H9 (cell line): ENCODE results near the gene RLN1. TPM values are rescaled to one million over a fixed set of nuclear protein-coding genes. Genes with fewer than 3 reads are reported as not detected.
A peak's percentile ranks its signal among the peaks of the same experiment; 100 is the strongest.
"Not testable (repeated sequence)": the region's sequence is repeated elsewhere in the genome, so short reads cannot be mapped to it uniquely, and the experiment has no call there.

Experiments
- DNase-seq: peaks from one replicate; pipeline ENCODE4 v3.0.0-alpha.2; 2017
- H2AFZ ChIP-seq: one replicate; pipeline ENCODE4 v1.6.1; 2013; ENCODE audit warnings: mild to moderate bottlenecking, low read length, control low read depth, moderate library complexity
- H2AK5ac ChIP-seq: 2 replicates; pipeline ENCODE4 v1.6.1; 2013; ENCODE audit warnings: low read length, control low read depth, mixed read lengths; ENCODE audit not compliant: insufficient read length
- H2BK120ac ChIP-seq: one replicate; pipeline ENCODE4 v1.6.1; 2013; ENCODE audit warnings: low read depth, mild to moderate bottlenecking, low read length, control low read depth, inconsistent platforms; ENCODE audit not compliant: poor library complexity, severe bottlenecking
- H2BK12ac ChIP-seq: 2 replicates; pipeline ENCODE4 v1.6.1; 2013; ENCODE audit warnings: low read length, control low read depth, mixed read lengths, low read depth; ENCODE audit not compliant: insufficient read length
- H2BK15ac ChIP-seq: 2 replicates; pipeline ENCODE4 v1.6.1; 2013; ENCODE audit warnings: low read depth, low read length, control low read depth
- H2BK20ac ChIP-seq: one replicate; pipeline ENCODE4 v1.6.1; 2013; ENCODE audit warnings: low read depth, mild to moderate bottlenecking, low read length, control low read depth, inconsistent platforms; ENCODE audit not compliant: poor library complexity, severe bottlenecking
- H2BK5ac ChIP-seq: 2 replicates; pipeline ENCODE4 v1.6.1; 2013; ENCODE audit warnings: low read length, control low read depth, mixed read lengths; ENCODE audit not compliant: insufficient read length
- H3K14ac ChIP-seq: 2 replicates; pipeline ENCODE4 v1.6.1; 2013; ENCODE audit warnings: low read length, control low read depth; ENCODE audit not compliant: insufficient read depth
- H3K18ac ChIP-seq: 2 replicates; pipeline ENCODE4 v1.6.1; 2013; ENCODE audit warnings: low read depth, mild to moderate bottlenecking, mixed read lengths, low read length, control low read depth; ENCODE audit not compliant: insufficient read length
- H3K23ac ChIP-seq: 2 replicates; pipeline ENCODE4 v1.6.1; 2013; ENCODE audit warnings: low read length, control low read depth, mixed read lengths, low read depth; ENCODE audit not compliant: insufficient read length
- H3K23me2 ChIP-seq: 2 replicates; pipeline ENCODE4 v1.6.1; 2013; ENCODE audit warnings: low read depth, mild to moderate bottlenecking, mixed read lengths, low read length, control low read depth; ENCODE audit not compliant: insufficient read length, poor library complexity, severe bottlenecking
- H3K27ac ChIP-seq: 2 replicates; pipeline ENCODE4 v1.5.1; 2013; ENCODE audit warnings: low read length, control low read depth, mixed read lengths, low read depth; ENCODE audit not compliant: insufficient read length
- H3K27me3 ChIP-seq: 2 replicates; pipeline ENCODE4 v1.6.1; 2013; ENCODE audit warnings: low read length, control low read depth, inconsistent platforms; ENCODE audit not compliant: insufficient read depth
- H3K4ac ChIP-seq: 2 replicates; pipeline ENCODE4 v1.6.1; 2013; ENCODE audit warnings: low read depth, mild to moderate bottlenecking, control low read depth, inconsistent platforms, low read length, moderate library complexity
- H3K4me1 ChIP-seq: 2 replicates; pipeline ENCODE4 v1.6.1; 2013; ENCODE audit warnings: low read length, control low read depth, inconsistent platforms; ENCODE audit not compliant: insufficient read depth
- H3K4me2 ChIP-seq: 2 replicates; pipeline ENCODE4 v1.6.1; 2013; ENCODE audit warnings: low read length, control low read depth, mixed read lengths; ENCODE audit not compliant: insufficient read length, insufficient read depth
- H3K56ac ChIP-seq: 2 replicates; pipeline ENCODE4 v1.6.1; 2013; ENCODE audit warnings: low read depth, mild to moderate bottlenecking, mixed read lengths, low read length, control low read depth; ENCODE audit not compliant: insufficient read length
- H3K79me1 ChIP-seq: 2 replicates; pipeline ENCODE4 v1.6.1; 2013; ENCODE audit warnings: low read depth, mild to moderate bottlenecking, moderate library complexity, low read length, control low read depth, inconsistent platforms; ENCODE audit not compliant: insufficient read depth, poor library complexity, severe bottlenecking
- H3K79me2 ChIP-seq: 2 replicates; pipeline ENCODE4 v1.6.1; 2013; ENCODE audit warnings: low read length, control low read depth, inconsistent platforms; ENCODE audit not compliant: insufficient read depth
- H3K9ac ChIP-seq: 2 replicates; pipeline ENCODE4 v1.6.1; 2013; ENCODE audit warnings: low read length, control low read depth, mixed read lengths; ENCODE audit not compliant: insufficient read length; ENCODE audit errors: extremely low read depth
- H3K9me3 ChIP-seq: one replicate; pipeline ENCODE4 v1.6.1; 2013; ENCODE audit warnings: low read depth, low read length, inconsistent platforms; ENCODE audit not compliant: control insufficient read depth
- H3T11ph ChIP-seq: one replicate; pipeline ENCODE4 v1.6.1; 2013; ENCODE audit warnings: mild to moderate bottlenecking, low read length, control low read depth, inconsistent platforms
- H4K20me1 ChIP-seq: one replicate; pipeline ENCODE4 v1.6.1; 2013; ENCODE audit not compliant: control insufficient read depth, insufficient read length, insufficient read depth
- H4K5ac ChIP-seq: 2 replicates; pipeline ENCODE4 v1.6.1; 2013; ENCODE audit warnings: low read depth, mild to moderate bottlenecking, mixed read lengths, low read length, control low read depth; ENCODE audit not compliant: insufficient read length
- H4K8ac ChIP-seq: replicated peaks from 2 replicates; pipeline ENCODE4 v1.6.1; 2013; ENCODE audit warnings: low read length, control low read depth, mixed read lengths, low read depth; ENCODE audit not compliant: insufficient read length
- H4K91ac ChIP-seq: 2 replicates; pipeline ENCODE4 v1.6.1; 2013; ENCODE audit warnings: low read depth, mild to moderate bottlenecking, moderate library complexity, mixed read lengths, low read length, control low read depth; ENCODE audit not compliant: insufficient read length
- H3K27ac Mint-ChIP-seq, 3 experiments: 2 replicates in 2 of 3; 3 replicates in 1 of 3; pipeline ENCODE4 v1.8.0; 2020 to 2021; ENCODE audit warnings: mixed read lengths in 3 of 3, mild to moderate bottlenecking in 1 of 3, moderate library complexity in 1 of 3
- H3K27me3 Mint-ChIP-seq: 2 replicates; pipeline ENCODE4 v1.8.0; 2021; ENCODE audit warnings: low read depth, mild to moderate bottlenecking, moderate library complexity, mixed read lengths
- H3K36me3 Mint-ChIP-seq, 3 experiments: 2 replicates in 2 of 3; 3 replicates in 1 of 3; pipeline ENCODE4 v1.8.0; 2020 to 2021; ENCODE audit warnings: low read depth in 3 of 3, mixed read lengths in 3 of 3; ENCODE audit not compliant: insufficient read depth in 1 of 3
- H3K4me1 Mint-ChIP-seq, 2 experiments: 2 replicates each; pipeline ENCODE4 v1.8.0; 2020; ENCODE audit warnings: mixed read lengths in 2 of 2
- H3K4me3 Mint-ChIP-seq, 2 experiments: 2 replicates in 1 of 2; 3 replicates in 1 of 2; pipeline ENCODE4 v1.8.0; 2020 to 2021; ENCODE audit warnings: mild to moderate bottlenecking in 2 of 2, mixed read lengths in 2 of 2, moderate library complexity in 1 of 2
- H3K9me3 Mint-ChIP-seq, 2 experiments: 2 replicates in 1 of 2; 3 replicates in 1 of 2; pipeline ENCODE4 v1.8.0; 2020; ENCODE audit warnings: mild to moderate bottlenecking in 2 of 2, mixed read lengths in 2 of 2, moderate library complexity in 1 of 2
- WGBS: extraction: QIAGEN DNeasy Blood & Tissue Kit; methylation state at CpG from one replicate; pipeline ENCODE4 v1.1.7; 2013; ENCODE audit warnings: missing lambda C conversion rate, low lambda C conversion rate, mixed read lengths; ENCODE audit not compliant: insufficient read length; ENCODE audit errors: extremely low coverage; 5-methylcytosine and 5-hydroxymethylcytosine counted together
- total RNA-seq: library from RNA; stranded (reverse); gene quantifications from 2 replicates; pipeline ENCODE4 v1.2.1, GENCODE V29; 2021
- TF ChIP-seq, protein P1 (sequence below): fragments of 200-600 bp; sonication (generic); conservative IDR thresholded peaks from 3 replicates; pipeline ENCODE4 v1.8.0; 2021; ENCODE audit warnings: antibody characterized with exemption, mild to moderate bottlenecking

The RLN1 gene
- total RNA-seq, 1 experiment from 2014 or later = 0.52 TPM

DNA sequence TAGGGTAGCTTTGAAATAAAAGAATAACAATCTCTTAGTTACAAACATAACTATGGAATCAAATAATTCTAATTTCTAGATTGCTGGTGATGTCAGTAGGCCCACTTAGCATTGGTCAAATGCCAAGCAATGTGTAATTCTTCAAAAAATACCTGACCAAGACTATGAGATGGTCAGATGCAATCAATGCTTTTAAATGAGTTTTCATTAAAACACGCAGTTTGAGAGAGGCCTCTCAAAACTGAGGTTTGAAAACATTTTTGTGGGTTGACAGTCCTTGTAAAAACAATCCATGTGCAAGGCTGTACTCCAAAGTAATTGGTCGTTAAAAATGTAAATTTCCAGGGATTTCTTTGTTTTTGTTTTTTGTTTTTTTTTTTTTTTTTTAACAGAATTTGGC, 33.9 kb downstream of the RLN1 start:
- DNase-seq = no peak
- H4K20me1 ChIP-seq = no peaks in the 10 kb centered on the region
- no peaks in the 10 kb centered on the region for H3K79me1 ChIP-seq
- H3K27ac Mint-ChIP-seq = no peak overlapping the region
- no peaks in the 10 kb centered on the region for H3K27me3 Mint-ChIP-seq
- H3K14ac ChIP-seq = no peak overlapping the region
- no peak overlapping the region for H4K5ac ChIP-seq
- no peak overlapping the region for H3K4me3 Mint-ChIP-seq
- no peaks in the 10 kb centered on the region for H3K4me1 ChIP-seq
- H4K91ac ChIP-seq = no peak overlapping the region
- no peak overlapping the region for H3K9ac ChIP-seq
- no peak overlapping the region for H3T11ph ChIP-seq
- no CpG with 5 or more reads among the region's 2 CpGs for WGBS
- H3K56ac ChIP-seq = no peak overlapping the region
- no peak overlapping the region for H2BK20ac ChIP-seq
- H2AK5ac ChIP-seq = no peak overlapping the region
- H3K79me2 ChIP-seq = no peaks in the 10 kb centered on the region
- no peak overlapping the region for H3K23ac ChIP-seq
- H3K27ac ChIP-seq = no peak overlapping the region
- TF ChIP-seq, protein P1, sequence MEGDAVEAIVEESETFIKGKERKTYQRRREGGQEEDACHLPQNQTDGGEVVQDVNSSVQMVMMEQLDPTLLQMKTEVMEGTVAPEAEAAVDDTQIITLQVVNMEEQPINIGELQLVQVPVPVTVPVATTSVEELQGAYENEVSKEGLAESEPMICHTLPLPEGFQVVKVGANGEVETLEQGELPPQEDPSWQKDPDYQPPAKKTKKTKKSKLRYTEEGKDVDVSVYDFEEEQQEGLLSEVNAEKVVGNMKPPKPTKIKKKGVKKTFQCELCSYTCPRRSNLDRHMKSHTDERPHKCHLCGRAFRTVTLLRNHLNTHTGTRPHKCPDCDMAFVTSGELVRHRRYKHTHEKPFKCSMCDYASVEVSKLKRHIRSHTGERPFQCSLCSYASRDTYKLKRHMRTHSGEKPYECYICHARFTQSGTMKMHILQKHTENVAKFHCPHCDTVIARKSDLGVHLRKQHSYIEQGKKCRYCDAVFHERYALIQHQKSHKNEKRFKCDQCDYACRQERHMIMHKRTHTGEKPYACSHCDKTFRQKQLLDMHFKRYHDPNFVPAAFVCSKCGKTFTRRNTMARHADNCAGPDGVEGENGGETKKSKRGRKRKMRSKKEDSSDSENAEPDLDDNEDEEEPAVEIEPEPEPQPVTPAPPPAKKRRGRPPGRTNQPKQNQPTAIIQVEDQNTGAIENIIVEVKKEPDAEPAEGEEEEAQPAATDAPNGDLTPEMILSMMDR = no peak
- no peak overlapping the region for H3K4ac ChIP-seq
- H3K4me1 Mint-ChIP-seq = peaks cover 2 to 3% of the 10 kb centered on the region in 2 experiments; a peak in 2 of 4 replicates
- no peak overlapping the region for H4K8ac ChIP-seq
- no peak overlapping the region for H2AFZ ChIP-seq
- H2BK120ac ChIP-seq = no peak overlapping the region
- no peaks in the 10 kb centered on the region for H3K36me3 Mint-ChIP-seq
- H3K9me3 Mint-ChIP-seq = no peaks in the 10 kb centered on the region; a peak in 1 of 5 replicates
- no peaks in the 10 kb centered on the region for H3K9me3 ChIP-seq
- H3K4me2 ChIP-seq = no peak overlapping the region
- H3K23me2 ChIP-seq = no peaks in the 10 kb centered on the region
- no peak overlapping the region for H3K18ac ChIP-seq
- no peaks in the 10 kb centered on the region for H3K27me3 ChIP-seq
- no peak overlapping the region for H2BK12ac ChIP-seq
- no peak overlapping the region for H2BK5ac ChIP-seq
- no peak overlapping the region for H2BK15ac ChIP-seq

DNA sequence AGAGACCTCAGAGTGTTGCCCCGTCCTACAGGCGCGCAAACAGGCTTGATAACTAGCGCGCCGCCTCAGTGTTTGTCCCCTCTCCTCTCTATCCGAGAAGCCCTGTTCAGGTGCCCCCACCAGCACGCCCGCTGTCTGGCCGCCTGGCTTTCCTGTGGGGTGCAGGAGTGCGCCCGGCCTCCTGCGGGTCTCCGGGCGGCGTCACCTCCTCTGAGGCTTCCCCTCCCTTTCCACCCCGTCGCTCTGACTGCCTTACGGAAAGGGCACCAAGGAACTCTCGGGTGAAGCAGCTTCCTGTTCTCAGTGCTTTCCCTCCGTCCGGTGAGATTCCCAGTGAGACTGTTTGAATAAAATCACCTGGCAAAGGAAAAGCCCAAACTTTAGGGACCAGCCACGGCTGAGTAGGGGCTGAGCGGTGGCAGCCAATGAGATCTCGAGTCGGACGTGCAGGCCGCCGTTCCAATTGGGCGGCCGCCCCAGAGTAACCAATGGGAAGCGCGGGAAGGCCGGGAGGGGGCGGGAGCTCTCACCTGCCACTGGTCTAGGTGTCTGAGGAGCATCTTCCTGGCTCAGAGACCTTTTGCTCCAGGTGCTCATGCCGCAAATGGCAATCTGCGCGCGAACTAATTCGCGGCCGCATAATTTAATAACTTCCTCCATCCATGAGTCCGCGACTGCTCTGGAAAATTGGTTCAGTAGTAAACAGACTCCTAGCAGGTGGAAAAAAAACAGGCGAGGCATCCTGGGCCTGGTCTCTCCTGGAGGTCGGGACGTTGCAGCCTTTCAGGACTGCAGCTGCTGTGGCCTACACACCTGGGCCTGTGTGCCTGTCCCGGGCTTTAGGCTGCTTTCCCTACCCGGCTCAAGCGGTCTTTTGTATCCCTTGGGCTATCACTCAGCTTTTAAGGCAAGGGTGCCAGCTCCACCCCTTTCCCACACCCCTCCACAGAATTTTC, 35.6 kb downstream of the RLN1 start, which contains the start of gene RLN2:
TSS of gene RLN2 (minus strand) at position 877 of the 956 bp plus-strand sequence. CDS start at position 741, 136 bp downstream.
- H3K56ac ChIP-seq, H3K4me2 ChIP-seq, H4K8ac ChIP-seq, H3K9me3 ChIP-seq, H3K23me2 ChIP-seq, H2BK5ac ChIP-seq, H3K79me2 ChIP-seq, H4K91ac ChIP-seq, H2BK12ac ChIP-seq, H3K27ac Mint-ChIP-seq, H3K27me3 Mint-ChIP-seq, H3K79me1 ChIP-seq, H3K23ac ChIP-seq, H3K4me1 ChIP-seq, H4K20me1 ChIP-seq, H3K36me3 Mint-ChIP-seq, H2BK15ac ChIP-seq, H3K27me3 ChIP-seq, H3K9me3 Mint-ChIP-seq, H3K9ac ChIP-seq, H2BK20ac ChIP-seq, H3K4ac ChIP-seq, H2BK120ac ChIP-seq, H3T11ph ChIP-seq, H3K14ac ChIP-seq, H3K4me1 Mint-ChIP-seq, H2AK5ac ChIP-seq, H4K5ac ChIP-seq, H2AFZ ChIP-seq, H3K18ac ChIP-seq, H3K27ac ChIP-seq: not testable (repeated sequence)
- WGBS = no CpG with 5 or more reads among the region's 50 CpGs
- peak; percentile 60 for DNase-seq
- peak within 1 kb of the TSS in 1 of 2 experiments; percentile 50; a peak in 2 of 5 replicates for H3K4me3 Mint-ChIP-seq
